DND-41 (cell line): Measurements from ENCODE around the gene DLAT.
"Not testable (repeated sequence)": the region's sequence is repeated elsewhere in the genome, so short reads cannot be mapped to it uniquely, and the experiment has no call there.

Experiments used
- CTCF ChIP-seq: IDR thresholded peaks from 2 replicates; pipeline ENCODE4 v1.5.1; 2012; ENCODE audit warnings: borderline replicate concordance, low read length, moderate library complexity, mild to moderate bottlenecking; ENCODE audit not compliant: poor library complexity, severe bottlenecking; ENCODE audit errors: extremely low read depth
- EZH2 ChIP-seq: IDR thresholded peaks from 3 replicates; pipeline ENCODE4 v1.6.1; 2012; ENCODE audit warnings: borderline replicate concordance, low read depth, mild to moderate bottlenecking, moderate library complexity, low read length, inconsistent platforms; ENCODE audit not compliant: severe bottlenecking

DNA sequence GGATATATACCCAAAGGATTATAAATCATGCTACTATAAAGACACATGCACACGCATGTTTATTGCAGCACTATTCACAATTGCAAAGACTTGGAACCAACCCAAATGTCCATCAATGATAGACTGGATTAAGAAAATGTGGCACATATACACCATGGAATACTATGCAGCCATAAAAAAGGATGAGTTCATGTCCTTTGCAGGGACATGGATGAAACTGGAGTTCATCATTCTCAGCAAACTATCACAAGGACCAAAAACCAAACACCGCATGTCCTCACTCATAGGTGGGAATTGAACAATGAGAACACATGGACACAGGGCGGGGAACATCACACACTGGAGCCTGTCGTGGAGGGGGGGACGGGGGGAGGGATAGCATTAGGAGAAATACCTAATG is 13.8 kb upstream of the DLAT start:
- TF ChIP-seq CTCF, EZH2: not testable (repeated sequence)
